RKO (cell line): Measurements from ENCODE around the gene UBD.

Experiments used
- DNase-seq: peaks from one replicate; pipeline ENCODE4 v3.0.0-alpha.2; 2016; ENCODE audit warnings: low spot score

The UBD gene

GRCh38 chr6:29559524-29560287 lies at the start of gene UBD:
UBD (minus strand) TSS chr6:29559732; CDS start chr6:29559701, 31 bp downstream.
- no peak for DNase-seq

GRCh38 chr6:29608131-29608530 lies 48.6 kb upstream of the UBD start:
- DNase-seq = no peak

- DNase-seq = no peak
Observed at GRCh38 chr6:29603930-29604329, 44.4 kb upstream of the UBD start.

- DNase-seq = no peak
Observed at GRCh38 chr6:29603456-29603855, 43.9 kb upstream of the UBD start.

GRCh38 chr6:29602564-29603361 lies 43.2 kb upstream of the UBD start:
- peak; percentile 17 for DNase-seq

- DNase-seq = no peak
Observed at GRCh38 chr6:29598172-29598747, 38.7 kb upstream of the UBD start.

- no peak for DNase-seq
Observed at GRCh38 chr6:29597184-29597583, 37.7 kb upstream of the UBD start.

- DNase-seq = no peak
Observed at GRCh38 chr6:29596381-29596900, 36.9 kb upstream of the UBD start.

- DNase-seq = no peak
Observed at GRCh38 chr6:29593199-29593855, 33.8 kb upstream of the UBD start.

GRCh38 chr6:29591677-29592076 lies 32.1 kb upstream of the UBD start:
- no peak for DNase-seq

- no peak for DNase-seq
Observed at GRCh38 chr6:29590218-29590808, 30.8 kb upstream of the UBD start.

GRCh38 chr6:29589423-29590048 lies 30.0 kb upstream of the UBD start:
- DNase-seq = peak; percentile 45

- DNase-seq = no peak
Observed at GRCh38 chr6:29584821-29585220, 25.3 kb upstream of the UBD start, which contains the start of gene OR2H2. OR2H2 (plus strand) TSS chr6:29585121; CDS start chr6:29587945, 2,824 bp downstream.

- no peak for DNase-seq
Observed at GRCh38 chr6:29577544-29577943, 18.0 kb upstream of the UBD start.

GRCh38 chr6:29576056-29576455 lies 16.5 kb upstream of the UBD start:
- no peak for DNase-seq

GRCh38 chr6:29567991-29568390 lies 8.5 kb upstream of the UBD start:
- DNase-seq = no peak

GRCh38 chr6:29567541-29567940 lies 8.0 kb upstream of the UBD start:
- DNase-seq = no peak

- DNase-seq = no peak
Observed at GRCh38 chr6:29566856-29567255, 7.3 kb upstream of the UBD start.

- DNase-seq = no peak
Observed at GRCh38 chr6:29564875-29565274, 5.3 kb upstream of the UBD start.

- no peak for DNase-seq
Observed at GRCh38 chr6:29563435-29563965, 4.0 kb upstream of the UBD start.

GRCh38 chr6:29561606-29562181 lies 2.2 kb upstream of the UBD start:
- no peak for DNase-seq
